K562 (cell line): ENCODE data around the gene RPL22. TPM values are rescaled to one million over a fixed set of nuclear protein-coding genes. Genes with fewer than 3 reads are reported as not detected.

Experiments
- ATAC-seq: fragments of 200-7000 bp; cut with Tn5 transposase; 3 replicates; pipeline ENCODE4 v1.9.1; 2020; ENCODE audit warnings: moderate library complexity
- BruUV-seq: library from RNA; stranded (reverse); fragments of 400-500 nt; replicated peaks from 2 replicates; lab custom pipeline; 2021; lab: Mats Ljungman, UMichigan
- CTCF ChIA-PET: fragments of 300-600 bp; formaldehyde crosslinking; extraction: SDS; loops from one replicate; lab custom pipeline; 2021; ENCODE audit warnings: low intra/inter-chr PET ratio; lab: Yijun Ruan, JAX
- POLR2A ChIA-PET: fragments of 300-600, 350-650 bp; sonication (Branson Sonifier 250); formaldehyde crosslinking; extraction: SDS; loops from one replicate; lab custom pipeline; 2021; ENCODE audit warnings: antibody characterized with exemption, inconsistent platforms; lab: Yijun Ruan, JAX
- DNase-seq, 4 experiments: peaks; one replicate each; pipeline versions ENCODE4 v3.0.0 to v3.0.0-alpha.2; 2011 to 2018; ENCODE audit warnings: low spot score in 3 of 4, mixed read lengths in 3 of 4; ENCODE audit errors: extremely low read depth in 1 of 4
- FAIRE-seq: peaks from 2 replicates; lab custom pipeline; 2011; peaks lifted over from hg19 to GRCh38; lab: Jason Lieb, UNC
- H2AFZ ChIP-seq: 2 replicates; pipeline ENCODE4 v1.6.0; 2011; ENCODE audit warnings: low read depth, low read length, control low read depth, inconsistent platforms
- H3K27ac ChIP-seq: fragments of 200-600 bp; 3 replicates; pipeline ENCODE4 v1.8.0; 2011; ENCODE audit warnings: low read depth, mild to moderate bottlenecking, control low read depth, inconsistent platforms, low read length, moderate library complexity, mixed read lengths; ENCODE audit errors: extremely low read depth
- H3K27me3 ChIP-seq, 2 experiments: fragments of 300-600 bp in 1 of 2; 2 replicates in 1 of 2; 3 replicates in 1 of 2; pipeline versions ENCODE4 v1.6.0 to v1.8.0; 2011; ENCODE audit warnings: inconsistent platforms in 2 of 2, low read length in 2 of 2, mild to moderate bottlenecking in 1 of 2, mixed read lengths in 1 of 2, moderate library complexity in 1 of 2; ENCODE audit not compliant: control insufficient read depth in 2 of 2, insufficient read depth in 2 of 2
- H3K36me3 ChIP-seq: fragments of 300-600 bp; 3 replicates; pipeline ENCODE4 v1.8.0; 2011; ENCODE audit warnings: mild to moderate bottlenecking, low read length, inconsistent platforms; ENCODE audit not compliant: control insufficient read depth, insufficient read depth
- H3K4me1 ChIP-seq, 2 experiments: fragments of 200-600 bp in 1 of 2; replicated peaks in 1 of 2; 2 replicates in 1 of 2; 3 replicates in 1 of 2; pipeline versions ENCODE4 v1.5.1 to v1.8.0; 2011; ENCODE audit warnings: inconsistent platforms in 2 of 2, low read length in 2 of 2, mild to moderate bottlenecking in 1 of 2, mixed read lengths in 1 of 2, moderate library complexity in 1 of 2; ENCODE audit not compliant: control insufficient read depth in 2 of 2, insufficient read depth in 2 of 2
- H3K4me2 ChIP-seq: 2 replicates; pipeline ENCODE4 v1.6.1; 2011; ENCODE audit warnings: low read length, control low read depth, inconsistent platforms, mixed read lengths; ENCODE audit not compliant: insufficient read depth
- H3K4me3 ChIP-seq: fragments of 200-600 bp; sonication (generic), shearing (Covaris generic); 2 replicates; pipeline ENCODE4 v1.5.1; 2016; ENCODE audit warnings: control low read depth, inconsistent platforms
- H3K79me2 ChIP-seq: fragments of 200-600 bp; 3 replicates; pipeline ENCODE4 v1.8.0; 2011; ENCODE audit warnings: low read length, inconsistent platforms; ENCODE audit not compliant: control insufficient read depth, insufficient read depth
- H3K9ac ChIP-seq, 2 experiments: 2 replicates each; pipeline versions ENCODE4 v1.6.0 to v1.6.1; 2011; ENCODE audit warnings: low read depth in 2 of 2, low read length in 2 of 2, control low read depth in 1 of 2, inconsistent platforms in 1 of 2, mild to moderate bottlenecking in 1 of 2, mixed read lengths in 1 of 2; ENCODE audit not compliant: insufficient read depth in 1 of 2
- H3K9me1 ChIP-seq: one replicate; pipeline ENCODE4 v1.6.0; 2011; ENCODE audit warnings: inconsistent platforms, mild to moderate bottlenecking, low read length, moderate library complexity; ENCODE audit not compliant: control insufficient read depth, insufficient read depth
- H3K9me3 ChIP-seq: replicated peaks from 2 replicates; pipeline ENCODE4 v1.5.1; 2011; ENCODE audit warnings: low read depth, low read length, inconsistent platforms; ENCODE audit not compliant: control insufficient read depth, insufficient read depth
- H4K20me1 ChIP-seq: replicated peaks from 2 replicates; pipeline ENCODE4 v1.6.1; 2011; ENCODE audit warnings: low read length, inconsistent platforms, mixed read lengths; ENCODE audit not compliant: control insufficient read depth, insufficient read depth
- BACH1 ChIP-seq: fragments of 200-800 bp; sonication (Bioruptor generic); IDR thresholded peaks from 2 replicates; pipeline ENCODE4 v1.6.1; 2016; ENCODE audit warnings: missing genetic modification characterization, missing compliant biosample characterization
- GTF2E2 ChIP-seq: fragments of 200-800 bp; sonication (Bioruptor generic); IDR thresholded peaks from 2 replicates; pipeline ENCODE4 v1.6.1; 2016; ENCODE audit warnings: missing genetic modification characterization, missing compliant biosample characterization
- HDAC1 ChIP-seq, 2 experiments: fragments of 450-650 bp; IDR thresholded peaks; 2 replicates each; pipeline ENCODE4 v1.6.1; 2016 to 2017; ENCODE audit warnings: inconsistent platforms in 1 of 2, mild to moderate bottlenecking in 1 of 2, moderate library complexity in 1 of 2
- HNRNPH1 ChIP-seq: fragments of 200-400 bp; formaldehyde crosslinking; optimal IDR thresholded peaks from 2 replicates; pipeline ENCODE3; 2017; ENCODE audit warnings: low read depth, mild to moderate bottlenecking, low read length, moderate library complexity
- LEF1 ChIP-seq: fragments of 450-650 bp; IDR thresholded peaks from 2 replicates; pipeline ENCODE4 v1.6.1; 2016; ENCODE audit warnings: mild to moderate bottlenecking
- NR2C1 ChIP-seq, 2 experiments: fragments of 450-650 bp; IDR thresholded peaks; 2 replicates each; pipeline ENCODE4 v1.6.1; 2017; ENCODE audit warnings: mild to moderate bottlenecking in 2 of 2, antibody characterized with exemption in 1 of 2, inconsistent platforms in 1 of 2, missing compliant biosample characterization in 1 of 2, missing genetic modification characterization in 1 of 2
- PRMT5 ChIP-seq: sonication (generic); formaldehyde crosslinking; IDR thresholded peaks from 2 replicates; pipeline ENCODE4 v1.5.0; 2020; ENCODE audit warnings: missing genetic modification reagents
- TARDBP ChIP-seq: fragments of 450-650 bp; IDR thresholded peaks from 2 replicates; pipeline ENCODE4 v1.6.1; 2016
- YY1 ChIP-seq, 3 experiments: IDR thresholded peaks; 2 replicates each; pipeline ENCODE4 v1.6.1; 2011; ENCODE audit warnings: low read length in 2 of 3, mild to moderate bottlenecking in 2 of 3, moderate library complexity in 2 of 3, borderline replicate concordance in 1 of 3, control low read depth in 1 of 3, low read depth in 1 of 3; ENCODE audit not compliant: insufficient read depth in 3 of 3, insufficient replicate concordance in 2 of 3, control insufficient read depth in 1 of 3, insufficient read length in 1 of 3; ENCODE audit errors: extremely low read depth in 1 of 3
- ZNF121 ChIP-seq: sonication (generic); formaldehyde crosslinking; conservative IDR thresholded peaks from 2 replicates; pipeline ENCODE4 v1.8.0; 2022; ENCODE audit warnings: missing genetic modification reagents
- ZNF830 ChIP-seq: fragments of 250-450 bp; sonication (Bioruptor Pico); IDR thresholded peaks from 2 replicates; pipeline ENCODE4 v1.5.0; 2021; ENCODE audit warnings: mild to moderate bottlenecking
- WGBS: fragments of 100-300 bp; shearing (Covaris generic); methylation state at CpG from one replicate; pipeline ENCODE4 v1.1.6; 2016; ENCODE audit warnings: low coverage, mixed read lengths; ENCODE audit not compliant: insufficient coverage; ENCODE audit errors: missing lambda C conversion rate; 5-methylcytosine and 5-hydroxymethylcytosine counted together
- in situ Hi-C: fragments of 300-500 bp; cut with MboI; formaldehyde crosslinking; loops from 4 replicates; pipeline ENCODE4 v1.15.0; 2018; ENCODE audit warnings: inconsistent platforms, mixed read lengths
- intact Hi-C: fragments of 100-400 bp; cut with micrococcal nuclease; formaldehyde crosslinking; loops from 2 replicates; pipeline ENCODE4 v1.14.2; 2022
- polyA plus RNA-seq, 8 experiments: library from polyadenylated mRNA; depleted of rRNA in 4 of 8; stranded (reverse) in 5 of 8; unstranded in 3 of 8; fragments of >200 nt; fragmentation: Nextera tagmentation in 2 of 8; fragmentation: Illumina TruSeq in 1 of 8; extraction: Ambion mirVana in 2 of 8; extraction: Trizol in 1 of 8; gene quantifications; 2 replicates each; pipeline versions ENCODE4 v1.2.1 to v1.2.3, GENCODE V29; 2011 to 2014; ENCODE audit warnings: inconsistent platforms in 1 of 8, missing spikeins in 1 of 8
- total RNA-seq, 7 experiments: library from RNA; depleted of rRNA in 6 of 7; stranded (reverse); fragments of >200 nt in 6 of 7; fragmentation: Illumina TruSeq in 2 of 7; extraction: Trizol in 2 of 7; gene quantifications; 2 replicates each; pipeline versions ENCODE4 v1.2.1 to v1.2.3, GENCODE V29; 2011 to 2021; ENCODE audit warnings: low replicate concordance in 1 of 7
- TF ChIP-seq, protein P1 (sequence below): fragments of 450-650 bp; formaldehyde crosslinking; IDR thresholded peaks from 2 replicates; pipeline ENCODE4 v1.4.0; 2020; ENCODE audit warnings: mild to moderate bottlenecking, moderate library complexity
- TF ChIP-seq, protein P2 (sequence below): fragments of 250-450 bp; sonication (Bioruptor Pico); IDR thresholded peaks from 2 replicates; pipeline ENCODE4 v1.9.0; 2021; ENCODE audit warnings: mild to moderate bottlenecking, inconsistent platforms
- TF ChIP-seq, protein P3 (sequence below): fragments of 200-800 bp; sonication (Bioruptor generic); IDR thresholded peaks from 2 replicates; pipeline ENCODE4 v1.6.1; 2017; ENCODE audit warnings: missing genetic modification characterization, missing compliant biosample characterization
- TF ChIP-seq, protein P4 (sequence below): fragments of 250-450 bp; sonication (Bioruptor Pico); IDR thresholded peaks from 2 replicates; pipeline ENCODE4 v1.8.0; 2021; ENCODE audit warnings: moderate library complexity, mild to moderate bottlenecking, inconsistent platforms

Gene RPL22
- total and polyA plus RNA-seq, 9 of the 15 experiments (the other 6 are each of a cell fraction or from before 2014, with no cell fraction given): 467 to 1,165 (median 607) TPM

DNA sequence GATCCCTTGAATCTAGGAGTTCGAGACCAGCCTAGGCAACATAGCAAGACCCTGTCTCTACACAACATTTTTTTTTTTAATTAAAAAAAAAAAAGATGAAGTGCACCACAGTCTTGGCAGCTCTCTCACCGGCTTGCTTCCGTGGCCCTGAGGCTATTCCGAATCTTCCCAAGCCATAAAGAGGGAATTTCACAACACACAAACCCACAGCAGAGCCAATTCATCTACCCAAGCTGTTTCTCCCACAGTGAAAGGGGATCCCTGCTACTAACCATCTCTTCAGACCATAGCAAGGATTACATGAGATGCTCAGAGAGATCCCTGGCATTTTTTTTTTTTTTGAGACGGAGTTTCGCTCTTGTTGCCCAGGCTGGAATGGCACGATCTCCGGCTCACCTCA lies 10.9 kb downstream of the RPL22 start:
- no peak overlapping the region for H2AFZ ChIP-seq
- no TSS peak for BruUV-seq
- in situ Hi-C loops (no loop called here), intact Hi-C loops (no loop called here)
- no peak overlapping the region for H3K9ac ChIP-seq
- CTCF ChIA-PET: interaction anchor here (0.6 kb wide), 1 partner anchor 17 kb away, joined by 3 read pairs; no protein-coding TSS in a partner anchor
- H3K4me2 ChIP-seq: no peak overlapping the region
- WGBS: 96% methylated on average over 4 of the region's 8 CpGs
- H3K9me1 ChIP-seq: peaks cover 5% of the 10 kb centered on the region
- H3K27ac ChIP-seq: no peak overlapping the region
- H3K4me1 ChIP-seq: peaks cover 3% of the 10 kb centered on the region in 2 experiments; a peak in 2 of 5 replicates
- peaks cover 61% of the 10 kb centered on the region for H3K79me2 ChIP-seq
- H4K20me1 ChIP-seq: peaks cover 44% of the 10 kb centered on the region
- ATAC-seq: no peak
- H3K9me3 ChIP-seq: no peaks in the 10 kb centered on the region
- DNase-seq: no peak
- H3K27me3 ChIP-seq: no peaks in the 10 kb centered on the region
- no peak overlapping the region for H3K4me3 ChIP-seq
- POLR2A ChIA-PET: interaction anchor here (0.6 to 1.4 kb wide), 5 partner anchors 10 to 139 kb away, joined by 3 to 7 read pairs (median 3); no protein-coding TSS in a partner anchor
- no peak for FAIRE-seq
- H3K36me3 ChIP-seq: peaks cover 87% of the 10 kb centered on the region
- TF ChIP-seq PRMT5 (CRISPR knock-in tag) (no peak), LEF1 (no peak), ZNF121 (CRISPR knock-in tag) (no peak), HDAC1 (IDR thresholded peaks at IDR 0.05) (no peak), BACH1 (tag) (no peak), ZNF830 (CRISPR knock-in tag) (no peak), YY1 (IDR thresholded peaks at IDR 0.05; ENCODE audit: borderline replicate concordance in 1 of 3, control insufficient read depth in 1 of 3, extremely low read depth in 1 of 3, insufficient read depth in 3 of 3, insufficient read length in 1 of 3, insufficient replicate concordance in 2 of 3, low read depth in 1 of 3, low read length in 2 of 3) (no peak), TARDBP (no peak), HNRNPH1 (no peak), NR2C1 (IDR thresholded peaks at IDR 0.05) (no peak), NR2C1 (tag; IDR thresholded peaks at IDR 0.05) (no peak), GTF2E2 (no peak)
- TF ChIP-seq, protein P1, sequence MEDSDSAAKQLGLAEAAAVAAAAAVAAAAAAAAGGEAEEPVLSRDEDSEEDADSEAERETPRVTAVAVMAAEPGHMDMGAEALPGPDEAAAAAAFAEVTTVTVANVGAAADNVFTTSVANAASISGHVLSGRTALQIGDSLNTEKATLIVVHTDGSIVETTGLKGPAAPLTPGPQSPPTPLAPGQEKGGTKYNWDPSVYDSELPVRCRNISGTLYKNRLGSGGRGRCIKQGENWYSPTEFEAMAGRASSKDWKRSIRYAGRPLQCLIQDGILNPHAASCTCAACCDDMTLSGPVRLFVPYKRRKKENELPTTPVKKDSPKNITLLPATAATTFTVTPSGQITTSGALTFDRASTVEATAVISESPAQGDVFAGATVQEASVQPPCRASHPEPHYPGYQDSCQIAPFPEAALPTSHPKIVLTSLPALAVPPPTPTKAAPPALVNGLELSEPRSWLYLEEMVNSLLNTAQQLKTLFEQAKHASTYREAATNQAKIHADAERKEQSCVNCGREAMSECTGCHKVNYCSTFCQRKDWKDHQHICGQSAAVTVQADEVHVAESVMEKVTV (CRISPR knock-in tag): no peak
- TF ChIP-seq, protein P2, sequence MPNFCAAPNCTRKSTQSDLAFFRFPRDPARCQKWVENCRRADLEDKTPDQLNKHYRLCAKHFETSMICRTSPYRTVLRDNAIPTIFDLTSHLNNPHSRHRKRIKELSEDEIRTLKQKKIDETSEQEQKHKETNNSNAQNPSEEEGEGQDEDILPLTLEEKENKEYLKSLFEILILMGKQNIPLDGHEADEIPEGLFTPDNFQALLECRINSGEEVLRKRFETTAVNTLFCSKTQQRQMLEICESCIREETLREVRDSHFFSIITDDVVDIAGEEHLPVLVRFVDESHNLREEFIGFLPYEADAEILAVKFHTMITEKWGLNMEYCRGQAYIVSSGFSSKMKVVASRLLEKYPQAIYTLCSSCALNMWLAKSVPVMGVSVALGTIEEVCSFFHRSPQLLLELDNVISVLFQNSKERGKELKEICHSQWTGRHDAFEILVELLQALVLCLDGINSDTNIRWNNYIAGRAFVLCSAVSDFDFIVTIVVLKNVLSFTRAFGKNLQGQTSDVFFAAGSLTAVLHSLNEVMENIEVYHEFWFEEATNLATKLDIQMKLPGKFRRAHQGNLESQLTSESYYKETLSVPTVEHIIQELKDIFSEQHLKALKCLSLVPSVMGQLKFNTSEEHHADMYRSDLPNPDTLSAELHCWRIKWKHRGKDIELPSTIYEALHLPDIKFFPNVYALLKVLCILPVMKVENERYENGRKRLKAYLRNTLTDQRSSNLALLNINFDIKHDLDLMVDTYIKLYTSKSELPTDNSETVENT (CRISPR knock-in tag): no peak
- TF ChIP-seq, protein P3, sequence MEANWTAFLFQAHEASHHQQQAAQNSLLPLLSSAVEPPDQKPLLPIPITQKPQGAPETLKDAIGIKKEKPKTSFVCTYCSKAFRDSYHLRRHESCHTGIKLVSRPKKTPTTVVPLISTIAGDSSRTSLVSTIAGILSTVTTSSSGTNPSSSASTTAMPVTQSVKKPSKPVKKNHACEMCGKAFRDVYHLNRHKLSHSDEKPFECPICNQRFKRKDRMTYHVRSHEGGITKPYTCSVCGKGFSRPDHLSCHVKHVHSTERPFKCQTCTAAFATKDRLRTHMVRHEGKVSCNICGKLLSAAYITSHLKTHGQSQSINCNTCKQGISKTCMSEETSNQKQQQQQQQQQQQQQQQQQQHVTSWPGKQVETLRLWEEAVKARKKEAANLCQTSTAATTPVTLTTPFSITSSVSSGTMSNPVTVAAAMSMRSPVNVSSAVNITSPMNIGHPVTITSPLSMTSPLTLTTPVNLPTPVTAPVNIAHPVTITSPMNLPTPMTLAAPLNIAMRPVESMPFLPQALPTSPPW (CRISPR knock-in tag): no peak
- TF ChIP-seq, protein P4, sequence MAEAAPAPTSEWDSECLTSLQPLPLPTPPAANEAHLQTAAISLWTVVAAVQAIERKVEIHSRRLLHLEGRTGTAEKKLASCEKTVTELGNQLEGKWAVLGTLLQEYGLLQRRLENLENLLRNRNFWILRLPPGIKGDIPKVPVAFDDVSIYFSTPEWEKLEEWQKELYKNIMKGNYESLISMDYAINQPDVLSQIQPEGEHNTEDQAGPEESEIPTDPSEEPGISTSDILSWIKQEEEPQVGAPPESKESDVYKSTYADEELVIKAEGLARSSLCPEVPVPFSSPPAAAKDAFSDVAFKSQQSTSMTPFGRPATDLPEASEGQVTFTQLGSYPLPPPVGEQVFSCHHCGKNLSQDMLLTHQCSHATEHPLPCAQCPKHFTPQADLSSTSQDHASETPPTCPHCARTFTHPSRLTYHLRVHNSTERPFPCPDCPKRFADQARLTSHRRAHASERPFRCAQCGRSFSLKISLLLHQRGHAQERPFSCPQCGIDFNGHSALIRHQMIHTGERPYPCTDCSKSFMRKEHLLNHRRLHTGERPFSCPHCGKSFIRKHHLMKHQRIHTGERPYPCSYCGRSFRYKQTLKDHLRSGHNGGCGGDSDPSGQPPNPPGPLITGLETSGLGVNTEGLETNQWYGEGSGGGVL (CRISPR knock-in tag): no peak
